D341Med (cell line): ENCODE measurements around the gene TFPI.

Experiments
- DNase-seq: peaks from one replicate; pipeline ENCODE4 v3.0.0; 2012; ENCODE audit warnings: low spot score

Gene TFPI

GRCh38 chr2:187466129-187466792 lies 88.0 kb downstream of the TFPI start:
- DNase-seq: no peak

- DNase-seq: no peak
Observed at GRCh38 chr2:187462839-187463238, 91.4 kb downstream of the TFPI start.

GRCh38 chr2:187461294-187462261 lies 92.7 kb downstream of the TFPI start:
- DNase-seq: no peak

- no peak for DNase-seq
Observed at GRCh38 chr2:187459256-187459655, 95.0 kb downstream of the TFPI start.

GRCh38 chr2:187453078-187453641 lies 101.1 kb downstream of the TFPI start:
- peak; percentile 13 for DNase-seq

GRCh38 chr2:187451510-187451909 lies 102.7 kb downstream of the TFPI start:
- no peak for DNase-seq

- DNase-seq: no peak
Observed at GRCh38 chr2:187447336-187447735, 106.9 kb downstream of the TFPI start.

- no peak for DNase-seq
Observed at GRCh38 chr2:187446711-187447110, 107.5 kb downstream of the TFPI start.

- DNase-seq: no peak
Observed at GRCh38 chr2:187445051-187445450, 109.2 kb downstream of the TFPI start.

GRCh38 chr2:187442778-187443177 lies 111.5 kb downstream of the TFPI start:
- no peak for DNase-seq

GRCh38 chr2:187442378-187442777 lies 111.9 kb downstream of the TFPI start:
- no peak for DNase-seq

- DNase-seq: no peak
Observed at GRCh38 chr2:187440101-187440675, 114.0 kb downstream of the TFPI start.

- DNase-seq: no peak
Observed at GRCh38 chr2:187438455-187438854, 115.8 kb downstream of the TFPI start.

GRCh38 chr2:187435756-187436155 lies 118.5 kb downstream of the TFPI start:
- no peak for DNase-seq

GRCh38 chr2:187435078-187435477 lies 119.2 kb downstream of the TFPI start:
- DNase-seq: no peak

- DNase-seq: no peak
Observed at GRCh38 chr2:187434342-187434785, 119.9 kb downstream of the TFPI start.

GRCh38 chr2:187431911-187432310 lies 122.3 kb downstream of the TFPI start:
- DNase-seq: no peak

GRCh38 chr2:187429989-187430388 lies 124.2 kb downstream of the TFPI start:
- no peak for DNase-seq

- DNase-seq: no peak
Observed at GRCh38 chr2:187424146-187424545, 130.1 kb downstream of the TFPI start.

GRCh38 chr2:187422282-187422681 lies 132.0 kb downstream of the TFPI start:
- no peak for DNase-seq

GRCh38 chr2:187421519-187421918 lies 132.7 kb downstream of the TFPI start:
- no peak for DNase-seq

- DNase-seq: no peak
Observed at GRCh38 chr2:187419808-187420207, 134.4 kb downstream of the TFPI start.
